ENCODE results near the gene RELB.

DNA sequence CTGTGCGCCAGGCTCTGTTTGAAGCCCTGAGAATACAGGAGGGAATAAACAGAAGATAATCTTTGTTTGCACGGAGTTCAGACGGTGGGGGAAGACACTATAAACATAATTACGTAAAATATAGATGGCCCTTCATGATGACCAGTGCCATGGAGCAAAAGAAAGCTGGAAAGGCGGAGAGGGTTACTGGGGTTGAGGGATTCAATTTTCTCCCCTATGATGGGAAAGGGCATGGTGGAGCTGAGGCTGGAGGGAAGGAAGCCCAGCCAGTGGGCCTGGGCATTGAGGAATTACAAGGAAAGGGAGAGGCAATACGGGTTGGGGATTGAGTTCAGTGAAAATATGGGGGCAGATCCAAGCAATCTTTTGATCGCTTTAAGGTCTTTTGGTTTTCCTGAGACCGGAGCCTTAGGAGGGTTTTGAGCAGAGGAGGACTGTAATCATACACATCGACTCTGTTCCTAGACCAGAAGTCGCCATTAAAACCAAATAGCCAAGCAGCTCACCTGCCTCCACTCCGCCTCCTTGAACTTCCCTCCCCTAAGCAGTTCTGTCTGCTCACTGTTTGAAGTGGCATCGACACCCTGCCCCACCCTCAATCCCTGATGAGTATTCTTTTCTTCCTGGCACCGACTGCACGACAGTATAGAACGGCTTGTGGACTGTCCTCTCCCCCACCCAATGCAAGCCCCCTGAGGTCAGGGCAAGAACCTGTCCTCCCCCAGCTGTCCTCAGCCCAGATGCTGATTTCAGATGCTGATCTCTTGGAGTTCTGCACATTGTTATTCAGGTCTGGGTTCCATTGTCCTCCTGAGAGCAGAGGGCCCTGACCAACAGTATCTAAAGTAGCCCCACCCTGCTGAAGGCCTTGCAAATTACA lies 75.8 kb downstream of the RELB start:
- TF ChIP-seq, protein P1, sequence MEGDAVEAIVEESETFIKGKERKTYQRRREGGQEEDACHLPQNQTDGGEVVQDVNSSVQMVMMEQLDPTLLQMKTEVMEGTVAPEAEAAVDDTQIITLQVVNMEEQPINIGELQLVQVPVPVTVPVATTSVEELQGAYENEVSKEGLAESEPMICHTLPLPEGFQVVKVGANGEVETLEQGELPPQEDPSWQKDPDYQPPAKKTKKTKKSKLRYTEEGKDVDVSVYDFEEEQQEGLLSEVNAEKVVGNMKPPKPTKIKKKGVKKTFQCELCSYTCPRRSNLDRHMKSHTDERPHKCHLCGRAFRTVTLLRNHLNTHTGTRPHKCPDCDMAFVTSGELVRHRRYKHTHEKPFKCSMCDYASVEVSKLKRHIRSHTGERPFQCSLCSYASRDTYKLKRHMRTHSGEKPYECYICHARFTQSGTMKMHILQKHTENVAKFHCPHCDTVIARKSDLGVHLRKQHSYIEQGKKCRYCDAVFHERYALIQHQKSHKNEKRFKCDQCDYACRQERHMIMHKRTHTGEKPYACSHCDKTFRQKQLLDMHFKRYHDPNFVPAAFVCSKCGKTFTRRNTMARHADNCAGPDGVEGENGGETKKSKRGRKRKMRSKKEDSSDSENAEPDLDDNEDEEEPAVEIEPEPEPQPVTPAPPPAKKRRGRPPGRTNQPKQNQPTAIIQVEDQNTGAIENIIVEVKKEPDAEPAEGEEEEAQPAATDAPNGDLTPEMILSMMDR (IDR thresholded peaks at IDR 0.05), result no peak
- no peak for TF ChIP-seq POLR2A (IDR thresholded peaks at IDR 0.05)
